SK-N-SH treated with all-trans-retinoic acid at 6 μM for 48 hours (cell line): ENCODE data around the gene SUMO3.

Experiments used
- ARNTL ChIP-seq: fragments of 450-650 bp; formaldehyde crosslinking; IDR thresholded peaks from 2 replicates; pipeline ENCODE4 v1.5.0; 2020; ENCODE audit warnings: low read depth, mild to moderate bottlenecking, moderate library complexity, borderline replicate concordance
- OSR1 ChIP-seq: fragments of 250-450 bp; sonication (Bioruptor Pico); IDR thresholded peaks from 2 replicates; pipeline ENCODE4 v1.8.0; 2022; ENCODE audit warnings: moderate library complexity, mild to moderate bottlenecking, inconsistent platforms
- PPARA ChIP-seq: fragments of 250-450 bp; sonication (Bioruptor Pico); IDR thresholded peaks from 2 replicates; pipeline ENCODE4 v1.5.0; 2020; ENCODE audit warnings: mild to moderate bottlenecking, borderline replicate concordance
- RARB ChIP-seq: fragments of 250-450 bp; sonication (Bioruptor Pico); IDR thresholded peaks from 2 replicates; pipeline ENCODE4 v1.8.0; 2021; ENCODE audit warnings: mild to moderate bottlenecking, moderate library complexity
- SNAI2 ChIP-seq: fragments of 250-450 bp; sonication (Bioruptor Pico); IDR thresholded peaks from 2 replicates; pipeline ENCODE4 v1.5.0; 2020; ENCODE audit warnings: mild to moderate bottlenecking, moderate library complexity
- TCF4 ChIP-seq: fragments of 250-450 bp; sonication (Bioruptor Pico); IDR thresholded peaks from 2 replicates; pipeline ENCODE4 v1.8.0; 2021; ENCODE audit warnings: mild to moderate bottlenecking, moderate library complexity, borderline replicate concordance
- TOX ChIP-seq: fragments of 250-450 bp; sonication (Bioruptor Pico); IDR thresholded peaks from 2 replicates; pipeline ENCODE4 v1.8.0; 2021; ENCODE audit warnings: mild to moderate bottlenecking, moderate library complexity, borderline replicate concordance
- ZFP3 ChIP-seq: fragments of 250-450 bp; sonication (Bioruptor Pico); IDR thresholded peaks from 2 replicates; pipeline ENCODE4 v1.5.0; 2020; ENCODE audit warnings: mild to moderate bottlenecking, moderate library complexity
- TF ChIP-seq, protein P1 (sequence below): fragments of 250-450 bp; sonication (Bioruptor Pico); IDR thresholded peaks from 2 replicates; pipeline ENCODE4 v1.8.0; 2020; ENCODE audit warnings: mild to moderate bottlenecking, moderate library complexity, borderline replicate concordance
- TF ChIP-seq, protein P2 (sequence below): fragments of 250-450 bp; sonication (Bioruptor Pico); IDR thresholded peaks from 2 replicates; pipeline ENCODE4 v1.5.1; 2020; ENCODE audit warnings: low read depth, mild to moderate bottlenecking, moderate library complexity

DNA sequence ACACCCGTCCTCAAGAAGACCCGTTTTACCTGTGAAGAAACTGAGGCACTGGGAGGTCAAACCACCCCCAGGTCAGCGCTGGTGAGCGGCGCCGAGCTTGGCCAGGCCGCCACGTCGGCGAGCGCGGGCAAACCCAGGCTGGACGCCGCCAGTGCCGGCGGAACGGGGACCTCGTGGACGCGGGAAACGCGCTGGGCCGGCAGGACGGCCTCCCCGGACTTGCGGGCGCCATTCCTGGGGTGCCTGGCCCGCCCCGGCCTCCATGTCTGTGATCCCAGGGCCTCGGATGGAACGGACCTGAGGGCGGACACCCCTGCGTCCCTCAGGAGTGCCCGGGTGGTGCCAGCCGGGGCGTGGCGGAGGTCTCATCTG, 764 bp upstream of the SUMO3 start:
- TF ChIP-seq SNAI2 (CRISPR knock-in tag) (no peak), RARB (CRISPR knock-in tag) (no peak), OSR1 (CRISPR knock-in tag) (no peak), TOX (no peak), ZFP3 (no peak), ARNTL (CRISPR knock-in tag) (no peak), PPARA (no peak), TCF4 (CRISPR knock-in tag) (no peak)
- TF ChIP-seq, protein P1, sequence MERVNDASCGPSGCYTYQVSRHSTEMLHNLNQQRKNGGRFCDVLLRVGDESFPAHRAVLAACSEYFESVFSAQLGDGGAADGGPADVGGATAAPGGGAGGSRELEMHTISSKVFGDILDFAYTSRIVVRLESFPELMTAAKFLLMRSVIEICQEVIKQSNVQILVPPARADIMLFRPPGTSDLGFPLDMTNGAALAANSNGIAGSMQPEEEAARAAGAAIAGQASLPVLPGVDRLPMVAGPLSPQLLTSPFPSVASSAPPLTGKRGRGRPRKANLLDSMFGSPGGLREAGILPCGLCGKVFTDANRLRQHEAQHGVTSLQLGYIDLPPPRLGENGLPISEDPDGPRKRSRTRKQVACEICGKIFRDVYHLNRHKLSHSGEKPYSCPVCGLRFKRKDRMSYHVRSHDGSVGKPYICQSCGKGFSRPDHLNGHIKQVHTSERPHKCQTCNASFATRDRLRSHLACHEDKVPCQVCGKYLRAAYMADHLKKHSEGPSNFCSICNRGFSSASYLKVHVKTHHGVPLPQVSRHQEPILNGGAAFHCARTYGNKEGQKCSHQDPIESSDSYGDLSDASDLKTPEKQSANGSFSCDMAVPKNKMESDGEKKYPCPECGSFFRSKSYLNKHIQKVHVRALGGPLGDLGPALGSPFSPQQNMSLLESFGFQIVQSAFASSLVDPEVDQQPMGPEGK (CRISPR knock-in tag) = no peak
- TF ChIP-seq, protein P2, sequence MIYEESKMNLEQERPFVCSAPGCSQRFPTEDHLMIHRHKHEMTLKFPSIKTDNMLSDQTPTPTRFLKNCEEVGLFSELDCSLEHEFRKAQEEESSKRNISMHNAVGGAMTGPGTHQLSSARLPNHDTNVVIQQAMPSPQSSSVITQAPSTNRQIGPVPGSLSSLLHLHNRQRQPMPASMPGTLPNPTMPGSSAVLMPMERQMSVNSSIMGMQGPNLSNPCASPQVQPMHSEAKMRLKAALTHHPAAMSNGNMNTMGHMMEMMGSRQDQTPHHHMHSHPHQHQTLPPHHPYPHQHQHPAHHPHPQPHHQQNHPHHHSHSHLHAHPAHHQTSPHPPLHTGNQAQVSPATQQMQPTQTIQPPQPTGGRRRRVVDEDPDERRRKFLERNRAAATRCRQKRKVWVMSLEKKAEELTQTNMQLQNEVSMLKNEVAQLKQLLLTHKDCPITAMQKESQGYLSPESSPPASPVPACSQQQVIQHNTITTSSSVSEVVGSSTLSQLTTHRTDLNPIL (CRISPR knock-in tag) = no peak
